ENCODE results near the gene AK5.

Gene AK5

DNA sequence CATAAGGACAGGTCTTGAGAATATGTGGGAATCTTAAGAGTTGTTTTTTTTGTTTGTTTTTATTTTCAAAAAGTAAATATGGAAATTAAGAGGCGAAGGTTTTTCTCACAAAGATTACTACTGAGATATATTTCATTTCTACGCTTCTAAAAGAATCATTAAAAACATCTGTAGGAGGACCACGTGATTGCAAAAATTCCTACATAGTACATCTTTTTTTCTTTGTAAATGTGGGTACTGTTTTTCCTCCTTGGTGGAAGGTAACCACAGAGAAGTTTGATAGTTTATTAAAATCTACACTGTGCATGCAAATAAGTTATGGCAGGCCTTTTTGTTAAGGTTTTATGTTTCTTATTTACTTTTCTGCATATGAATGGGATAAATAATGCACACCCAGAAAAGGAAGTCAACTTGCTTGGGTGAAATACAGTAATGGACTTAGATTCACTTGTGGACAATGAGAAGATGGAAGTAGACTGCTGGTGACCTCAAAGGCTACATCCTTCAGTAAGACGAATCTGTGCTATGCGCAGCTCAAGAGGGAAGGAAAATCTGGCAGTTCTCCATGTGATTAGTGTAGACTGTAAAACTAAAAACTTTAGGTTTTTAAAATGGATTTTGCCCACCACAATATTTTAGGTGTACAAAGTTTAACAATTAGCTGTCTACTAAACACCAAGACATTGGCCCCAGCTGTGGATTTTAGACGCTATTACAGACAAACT, 2.0 kb downstream of the AK5 start:
- TF ChIP-seq, protein P1, sequence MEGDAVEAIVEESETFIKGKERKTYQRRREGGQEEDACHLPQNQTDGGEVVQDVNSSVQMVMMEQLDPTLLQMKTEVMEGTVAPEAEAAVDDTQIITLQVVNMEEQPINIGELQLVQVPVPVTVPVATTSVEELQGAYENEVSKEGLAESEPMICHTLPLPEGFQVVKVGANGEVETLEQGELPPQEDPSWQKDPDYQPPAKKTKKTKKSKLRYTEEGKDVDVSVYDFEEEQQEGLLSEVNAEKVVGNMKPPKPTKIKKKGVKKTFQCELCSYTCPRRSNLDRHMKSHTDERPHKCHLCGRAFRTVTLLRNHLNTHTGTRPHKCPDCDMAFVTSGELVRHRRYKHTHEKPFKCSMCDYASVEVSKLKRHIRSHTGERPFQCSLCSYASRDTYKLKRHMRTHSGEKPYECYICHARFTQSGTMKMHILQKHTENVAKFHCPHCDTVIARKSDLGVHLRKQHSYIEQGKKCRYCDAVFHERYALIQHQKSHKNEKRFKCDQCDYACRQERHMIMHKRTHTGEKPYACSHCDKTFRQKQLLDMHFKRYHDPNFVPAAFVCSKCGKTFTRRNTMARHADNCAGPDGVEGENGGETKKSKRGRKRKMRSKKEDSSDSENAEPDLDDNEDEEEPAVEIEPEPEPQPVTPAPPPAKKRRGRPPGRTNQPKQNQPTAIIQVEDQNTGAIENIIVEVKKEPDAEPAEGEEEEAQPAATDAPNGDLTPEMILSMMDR (IDR thresholded peaks at IDR 0.05) = no peak
- no peak overlapping the region for H3K27ac ChIP-seq
- no peak overlapping the region for H3K4me3 ChIP-seq
- DNase-seq (ENCODE audit: low spot score) = no peak

DNA sequence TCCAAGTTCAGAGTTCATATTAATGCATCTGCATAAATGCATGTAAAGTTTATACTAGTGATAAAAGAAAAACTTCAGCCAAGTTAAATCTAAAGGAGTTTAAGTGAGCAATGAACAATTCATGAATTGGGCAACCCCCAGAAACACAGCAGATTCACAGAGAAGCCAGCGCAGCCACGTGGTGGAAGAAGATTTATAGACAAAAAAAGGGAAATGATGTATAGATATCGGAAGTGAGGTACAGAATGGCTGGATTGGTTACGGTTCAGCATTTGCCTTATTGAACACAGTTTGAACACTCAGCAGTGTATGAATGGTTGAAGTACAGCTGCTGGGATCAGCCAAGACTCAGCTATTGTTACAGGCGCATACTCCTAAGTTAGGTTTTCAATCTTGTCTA, 5.7 kb downstream of the AK5 start:
- DNase-seq (ENCODE audit: low spot score) = no peak
- Histone ChIP-seq H3K27ac (no peak overlapping the region), H3K4me3 (no peak overlapping the region)
- TF ChIP-seq, protein P1 (IDR thresholded peaks at IDR 0.05) = no peak

DNA sequence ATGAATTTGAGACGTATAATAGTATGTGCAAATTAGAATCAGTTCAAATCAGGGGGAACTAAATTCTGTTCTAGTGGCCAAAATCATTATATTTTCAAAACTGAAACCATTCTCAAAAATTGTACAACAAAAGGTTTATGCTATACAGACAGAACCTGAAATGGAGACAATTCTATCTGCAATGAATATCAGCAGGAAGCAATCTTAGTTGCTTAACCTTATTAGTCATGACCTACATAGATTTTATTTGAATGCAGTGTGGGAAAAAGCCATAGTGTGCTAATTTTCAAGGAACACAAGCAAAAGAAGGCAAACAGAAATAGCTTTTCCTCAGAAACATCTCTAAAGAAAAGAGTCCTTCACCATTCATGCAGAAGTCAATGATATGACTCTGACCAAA, 6.5 kb downstream of the AK5 start:
- TF ChIP-seq, protein P1 (IDR thresholded peaks at IDR 0.05) = no peak
- DNase-seq (ENCODE audit: low spot score) = no peak
- Histone ChIP-seq H3K4me3 (no peak overlapping the region), H3K27ac (no peak overlapping the region)

DNA sequence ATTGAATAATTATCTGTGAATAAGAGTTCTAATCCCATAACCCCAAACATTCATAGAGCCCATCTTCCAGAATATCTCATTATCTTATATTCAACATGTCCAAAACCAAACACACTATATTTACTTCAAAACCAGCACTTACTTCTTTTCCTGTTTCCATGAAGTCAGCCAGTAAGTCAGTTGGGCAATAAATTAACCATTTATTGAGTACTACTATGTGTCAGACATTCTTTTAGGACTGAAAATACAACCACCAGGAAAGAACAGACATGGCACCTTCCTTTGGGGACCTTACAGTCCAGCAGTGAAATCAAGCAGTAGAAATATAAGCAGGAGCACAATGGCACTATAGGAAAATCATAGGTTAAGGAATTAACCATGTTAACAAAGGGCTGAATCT, 8.8 kb downstream of the AK5 start:
- no peak for DNase-seq (ENCODE audit: low spot score)
- TF ChIP-seq, protein P1 (IDR thresholded peaks at IDR 0.05) = no peak
- H3K4me3 ChIP-seq = no peak overlapping the region
- no peak overlapping the region for H3K27ac ChIP-seq

DNA sequence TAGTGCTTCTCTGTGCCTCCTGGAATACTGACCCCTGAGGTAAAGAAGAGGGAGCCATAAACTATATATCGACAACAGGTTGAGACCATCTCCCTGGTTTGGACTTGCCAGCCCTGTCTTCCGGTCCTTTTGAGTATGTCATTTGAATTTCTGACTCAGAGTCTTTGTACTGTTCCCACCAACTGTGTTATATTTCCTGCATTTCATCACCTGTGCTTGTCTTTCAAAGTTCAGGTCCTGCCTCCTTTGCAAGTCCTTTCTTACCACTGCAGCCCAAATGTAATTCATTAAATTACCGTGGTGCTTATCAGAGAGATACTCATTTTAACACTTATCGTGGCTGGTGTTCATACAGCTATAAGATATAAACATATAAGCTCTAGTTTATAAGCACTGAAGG, 10.7 kb downstream of the AK5 start:
- Histone ChIP-seq H3K4me3 (no peak overlapping the region), H3K27ac (no peak overlapping the region)
- TF ChIP-seq, protein P1 (IDR thresholded peaks at IDR 0.05) = no peak
- no peak for DNase-seq (ENCODE audit: low spot score)

DNA sequence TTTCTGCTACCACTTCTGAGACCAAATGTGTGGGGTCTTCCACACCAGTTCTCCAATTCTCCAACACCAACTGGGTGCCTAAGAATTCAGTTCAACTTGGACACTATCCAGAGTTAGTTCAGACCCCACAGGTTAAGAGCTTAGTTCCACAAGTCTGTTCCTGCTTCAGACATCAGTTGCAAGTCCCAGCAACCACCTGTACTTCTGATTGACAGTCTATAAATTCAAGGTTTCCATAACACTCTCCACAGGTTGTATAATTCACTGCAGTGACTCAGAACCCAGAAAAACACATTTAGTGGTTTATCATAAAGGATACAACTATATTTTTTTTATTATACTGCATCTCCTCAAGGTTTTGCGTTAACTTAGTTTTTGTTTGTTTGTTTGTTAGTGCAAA, 18.7 kb downstream of the AK5 start:
- no peak for DNase-seq (ENCODE audit: low spot score)
- Histone ChIP-seq H3K27ac (no peak overlapping the region), H3K4me3 (no peak overlapping the region)
- TF ChIP-seq, protein P1 (IDR thresholded peaks at IDR 0.05) = no peak

DNA sequence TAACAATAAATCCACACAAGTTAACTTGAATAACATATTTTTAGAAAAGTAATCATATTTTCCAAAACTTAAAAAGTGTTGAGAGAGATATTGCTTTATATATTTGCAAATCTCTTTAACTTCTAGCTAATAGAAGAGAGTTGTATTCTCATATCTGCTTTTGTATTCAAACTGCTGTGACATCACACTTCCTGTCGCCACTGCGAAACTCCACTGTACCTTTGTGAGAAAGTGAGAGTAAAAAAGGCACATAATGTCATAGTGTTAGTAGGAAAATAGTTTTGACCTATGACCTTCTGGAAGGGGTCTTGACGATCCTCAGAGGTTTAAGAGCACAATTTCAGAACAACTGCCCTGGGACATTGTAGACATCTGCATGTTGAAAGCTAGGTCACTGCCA, 21.6 kb downstream of the AK5 start:
- TF ChIP-seq, protein P1 (IDR thresholded peaks at IDR 0.05) = no peak
- Histone ChIP-seq H3K4me3 (no peak overlapping the region), H3K27ac (no peak overlapping the region)
- DNase-seq (ENCODE audit: low spot score) = no peak
